Urinary bladder (tissue), 4 donors: ENCODE measurements around the gene CYLD. TPM values are rescaled to one million over a fixed set of nuclear protein-coding genes. Genes with fewer than 3 reads are reported as not detected.

ENCODE experiments used
- DNase-seq: peaks from one replicate; pipeline ENCODE4 v3.0.0-alpha.2; 2015; ENCODE audit errors: extremely low spot score
- H3K27ac ChIP-seq: one replicate; pipeline ENCODE4 v1.5.1; 2013; ENCODE audit warnings: low read depth, mild to moderate bottlenecking, moderate library complexity
- H3K36me3 ChIP-seq: one replicate; pipeline ENCODE4 v1.6.1; 2013; ENCODE audit warnings: mild to moderate bottlenecking, moderate library complexity; ENCODE audit not compliant: insufficient read depth
- H3K4me1 ChIP-seq: one replicate; pipeline ENCODE4 v1.6.1; 2013; ENCODE audit warnings: mild to moderate bottlenecking, moderate library complexity; ENCODE audit not compliant: insufficient read depth
- H3K4me3 ChIP-seq: one replicate; pipeline ENCODE4 v1.5.1; 2013; ENCODE audit warnings: low read depth, low read length
- WGBS: extraction: QIAGEN DNeasy Blood & Tissue Kit; methylation state at CpG from one replicate; pipeline ENCODE4 v1.1.7; 2013; 5-methylcytosine and 5-hydroxymethylcytosine counted together
- polyA plus RNA-seq: library from polyadenylated mRNA; stranded (reverse); fragments of 200-250 nt; gene quantifications from one replicate; pipeline ENCODE4 v1.2.3, GENCODE V29; 2013
- total RNA-seq: library from RNA; depleted of rRNA; stranded (reverse); fragments of >200 nt; gene quantifications from one replicate; pipeline ENCODE4 v1.2.3, GENCODE V29; 2014
- donor health status: healthy with polysubstance abuse.
- donor health status: healthy.

CYLD gene
- total and polyA plus RNA-seq, 2 donors = 13.2 to 61.3 TPM

GRCh38 chr16:50835358-50836060 lies 93.6 kb downstream of the CYLD start:
- 70% methylated on average over 10 of the region's 10 CpGs for WGBS
- Histone ChIP-seq H3K4me1 (no peaks in the 10 kb centered on the region), H3K27ac (no peak overlapping the region), H3K36me3 (no peaks in the 10 kb centered on the region), H3K4me3 (no peak overlapping the region)
- no peak for DNase-seq

- DNase-seq = no peak
- Histone ChIP-seq H3K4me1 (no peaks in the 10 kb centered on the region), H3K4me3 (no peak overlapping the region), H3K36me3 (no peaks in the 10 kb centered on the region), H3K27ac (no peak overlapping the region)
- 70% methylated on average over 10 of the region's 10 CpGs for WGBS
Observed at GRCh38 chr16:50836121-50836621, 94.3 kb downstream of the CYLD start.

GRCh38 chr16:50837324-50837723 lies 95.4 kb downstream of the CYLD start:
- Histone ChIP-seq H3K4me3 (no peak overlapping the region), H3K36me3 (no peaks in the 10 kb centered on the region), H3K4me1 (no peaks in the 10 kb centered on the region), H3K27ac (no peak overlapping the region)
- no peak for DNase-seq
- 78% methylated on average over 2 of the region's 2 CpGs for WGBS

GRCh38 chr16:50838165-50838564 lies 96.3 kb downstream of the CYLD start:
- H3K36me3 ChIP-seq = no peaks in the 10 kb centered on the region
- no peak overlapping the region for H3K4me3 ChIP-seq
- no peak overlapping the region for H3K27ac ChIP-seq
- DNase-seq = no peak
- 77% methylated on average over 2 of the region's 2 CpGs for WGBS
- no peaks in the 10 kb centered on the region for H3K4me1 ChIP-seq

- WGBS = 83% methylated on average over 2 of the region's 2 CpGs
- H3K36me3 ChIP-seq = no peaks in the 10 kb centered on the region
- H3K4me1 ChIP-seq = no peaks in the 10 kb centered on the region
- H3K4me3 ChIP-seq = no peak overlapping the region
- no peak overlapping the region for H3K27ac ChIP-seq
- no peak for DNase-seq
Observed at GRCh38 chr16:50838885-50839284, 97.0 kb downstream of the CYLD start.

GRCh38 chr16:50839356-50839755 lies 97.5 kb downstream of the CYLD start:
- no peak for DNase-seq
- Histone ChIP-seq H3K4me1 (no peaks in the 10 kb centered on the region), H3K27ac (no peak overlapping the region), H3K36me3 (no peaks in the 10 kb centered on the region), H3K4me3 (no peak overlapping the region)
- WGBS = 93% methylated on average over 5 of the region's 5 CpGs

- Histone ChIP-seq H3K27ac (no peak overlapping the region), H3K4me3 (no peak overlapping the region), H3K36me3 (no peaks in the 10 kb centered on the region), H3K4me1 (no peaks in the 10 kb centered on the region)
- DNase-seq = no peak
- 87% methylated on average over 16 of the region's 16 CpGs for WGBS
Observed at GRCh38 chr16:50839920-50840729, 98.2 kb downstream of the CYLD start.

GRCh38 chr16:50841081-50841886 lies 99.4 kb downstream of the CYLD start:
- DNase-seq = no peak
- peak overlapping the region; percentile 27 for H3K4me3 ChIP-seq
- no peak overlapping the region for H3K27ac ChIP-seq
- H3K36me3 ChIP-seq = no peaks in the 10 kb centered on the region
- no peaks in the 10 kb centered on the region for H3K4me1 ChIP-seq
- WGBS = 20% methylated on average over 44 of the region's 44 CpGs

GRCh38 chr16:50842013-50842505 lies 100.2 kb downstream of the CYLD start:
- WGBS = 92% methylated on average over 17 of the region's 17 CpGs
- H3K27ac ChIP-seq = no peak overlapping the region
- H3K36me3 ChIP-seq = no peaks in the 10 kb centered on the region
- no peaks in the 10 kb centered on the region for H3K4me1 ChIP-seq
- no peak overlapping the region for H3K4me3 ChIP-seq
- no peak for DNase-seq

GRCh38 chr16:50842589-50842988 lies 100.7 kb downstream of the CYLD start:
- Histone ChIP-seq H3K4me1 (no peaks in the 10 kb centered on the region), H3K27ac (no peak overlapping the region), H3K36me3 (no peaks in the 10 kb centered on the region), H3K4me3 (no peak overlapping the region)
- WGBS = 87% methylated on average over 4 of the region's 4 CpGs
- no peak for DNase-seq

GRCh38 chr16:50844840-50845239 lies 103.0 kb downstream of the CYLD start:
- Histone ChIP-seq H3K4me3 (no peak overlapping the region), H3K4me1 (no peaks in the 10 kb centered on the region), H3K27ac (no peak overlapping the region), H3K36me3 (no peaks in the 10 kb centered on the region)
- DNase-seq = no peak
- 40% methylated on average over 5 of the region's 5 CpGs for WGBS

GRCh38 chr16:50845296-50845695 lies 103.4 kb downstream of the CYLD start:
- H3K4me3 ChIP-seq = no peak overlapping the region
- 85% methylated on average over 2 of the region's 2 CpGs for WGBS
- H3K4me1 ChIP-seq = no peaks in the 10 kb centered on the region
- H3K27ac ChIP-seq = no peak overlapping the region
- DNase-seq = no peak
- no peaks in the 10 kb centered on the region for H3K36me3 ChIP-seq

GRCh38 chr16:50846511-50846910 lies 104.6 kb downstream of the CYLD start:
- no peak for DNase-seq
- no peak overlapping the region for H3K27ac ChIP-seq
- 92% methylated on average over 2 of the region's 2 CpGs for WGBS
- no peaks in the 10 kb centered on the region for H3K4me1 ChIP-seq
- H3K4me3 ChIP-seq = no peak overlapping the region
- no peaks in the 10 kb centered on the region for H3K36me3 ChIP-seq
